Measurements from ENCODE around the gene MRPL36.
"Not testable (repeated sequence)": the region's sequence is repeated elsewhere in the genome, so short reads cannot be mapped to it uniquely, and the experiment has no call there.

The MRPL36 gene

GRCh38 chr5:1844708-1845436 lies 45.2 kb upstream of the MRPL36 start:
- Mint-ChIP-seq H3K9me3 (no peaks in the 10 kb centered on the region), H3K27me3 (ENCODE audit: low read depth, poor library complexity) (peaks cover 34% of the 10 kb centered on the region), H3K4me3 (no peak overlapping the region), H3K4me1 (peaks cover 35% of the 10 kb centered on the region), H3K27ac (no peak overlapping the region), H3K36me3 (ENCODE audit: low read depth) (no peaks in the 10 kb centered on the region)
- no peak for DNase-seq
- TF ChIP-seq CTCF (IDR thresholded peaks at IDR 0.05) = no peak

DNA sequence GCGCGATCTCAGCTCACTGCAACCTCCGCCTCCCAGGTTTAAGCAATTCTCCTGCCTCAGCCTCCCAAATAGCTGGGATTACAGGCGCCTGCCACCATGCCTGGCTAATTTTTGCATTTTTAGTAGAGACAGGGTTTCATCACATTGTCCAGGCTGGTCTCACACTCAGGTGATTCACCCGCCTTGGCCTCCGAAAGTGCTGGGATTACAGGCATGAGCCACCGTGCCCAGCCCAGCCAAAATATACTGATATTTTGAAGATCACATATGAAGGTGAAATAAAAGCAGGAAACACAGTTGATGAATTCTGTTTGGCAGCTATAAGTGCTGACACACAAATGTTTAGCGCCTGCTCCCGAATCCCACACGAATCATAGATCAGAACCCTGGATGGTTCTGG lies 44.1 kb upstream of the MRPL36 start:
- not testable (repeated sequence) for H3K36me3 Mint-ChIP-seq (ENCODE audit: low read depth); DNase-seq; H3K27ac Mint-ChIP-seq; H3K9me3 Mint-ChIP-seq; H3K4me3 Mint-ChIP-seq
- Mint-ChIP-seq H3K4me1 (peaks cover 34% of the 10 kb centered on the region), H3K27me3 (ENCODE audit: low read depth, poor library complexity) (peaks cover 27% of the 10 kb centered on the region)

DNA sequence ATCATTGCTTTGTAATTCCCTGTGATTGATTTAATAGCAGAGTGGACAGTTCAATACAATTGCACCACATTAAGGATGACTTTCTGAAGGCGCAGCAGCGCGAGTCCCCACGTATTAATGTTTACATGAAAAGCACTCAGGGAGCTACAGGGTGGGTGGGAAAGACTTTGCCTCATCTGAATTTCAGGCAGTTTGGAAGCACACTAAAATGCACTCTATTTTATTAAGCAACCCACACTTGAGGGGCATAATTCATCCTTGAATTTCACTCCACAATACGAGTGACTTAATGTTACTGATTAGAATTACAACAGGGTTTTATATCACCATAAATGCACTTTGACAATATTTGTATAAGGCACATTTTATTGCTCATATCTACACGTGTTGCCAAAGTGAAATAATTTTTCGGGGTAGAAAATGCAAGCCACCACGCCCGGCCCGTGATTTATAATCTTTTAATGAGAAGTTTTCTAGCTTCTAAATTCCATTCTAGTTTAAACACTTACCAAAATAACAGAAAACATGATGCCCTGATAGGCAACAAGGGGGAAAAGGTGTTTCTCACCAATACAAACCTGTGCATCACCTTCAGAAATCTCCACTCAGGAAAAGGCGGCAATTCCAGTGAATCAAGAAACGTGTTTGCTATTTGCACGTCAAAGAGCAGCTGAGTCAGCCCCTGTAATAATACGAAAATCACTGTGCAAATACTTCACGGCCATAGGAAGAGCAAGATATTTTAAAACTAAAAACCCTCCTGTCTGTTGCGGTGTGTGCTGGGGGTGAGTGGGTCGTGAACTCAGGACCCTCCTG lies 42.6 kb upstream of the MRPL36 start:
- TF ChIP-seq CTCF (IDR thresholded peaks at IDR 0.05) = no peak
- Mint-ChIP-seq H3K4me3 (no peak overlapping the region), H3K36me3 (ENCODE audit: low read depth) (no peaks in the 10 kb centered on the region), H3K9me3 (no peaks in the 10 kb centered on the region), H3K4me1 (peaks cover 37% of the 10 kb centered on the region), H3K27me3 (ENCODE audit: low read depth, poor library complexity) (peaks cover 17% of the 10 kb centered on the region), H3K27ac (no peak overlapping the region)
- no peak for DNase-seq

GRCh38 chr5:1840741-1841521 lies 41.3 kb upstream of the MRPL36 start:
- peak; percentile 75 for DNase-seq
- H3K27ac Mint-ChIP-seq = no peak overlapping the region

DNA sequence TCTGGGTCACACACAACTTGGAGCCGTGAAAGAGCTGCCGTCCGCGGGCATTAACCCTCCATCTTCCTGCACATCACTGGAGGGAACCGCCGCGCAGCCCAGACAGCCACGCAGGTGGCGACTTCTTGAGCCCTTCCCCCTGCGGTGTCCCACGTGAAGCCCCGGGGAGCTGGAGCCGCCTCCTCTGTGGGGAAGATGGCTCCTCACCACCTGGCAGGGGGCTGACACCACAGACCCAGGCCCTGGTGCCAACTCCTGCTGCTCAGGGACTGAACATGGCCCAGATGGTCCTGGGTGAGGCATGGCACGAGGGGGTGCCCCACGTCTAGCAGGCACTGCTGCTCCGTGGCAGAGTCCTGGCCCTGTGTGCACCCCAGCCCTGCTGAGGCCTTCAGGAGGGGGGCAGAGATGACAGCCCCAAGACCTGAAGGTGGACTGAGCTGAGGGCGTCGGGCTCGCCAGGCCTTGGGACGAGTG lies 40.5 kb upstream of the MRPL36 start:
- peaks cover 21% of the 10 kb centered on the region for H3K27me3 Mint-ChIP-seq (ENCODE audit: low read depth, poor library complexity)
- no peak overlapping the region for H3K4me3 Mint-ChIP-seq
- H3K9me3 Mint-ChIP-seq = no peaks in the 10 kb centered on the region
- peaks cover 36% of the 10 kb centered on the region for H3K4me1 Mint-ChIP-seq
- DNase-seq = no peak
- TF ChIP-seq CTCF (IDR thresholded peaks at IDR 0.05) = no peak
- H3K36me3 Mint-ChIP-seq (ENCODE audit: low read depth) = no peaks in the 10 kb centered on the region
- no peak overlapping the region for H3K27ac Mint-ChIP-seq

More at GRCh38 chr5:1840741-1841521, 41.3 kb upstream of the MRPL36 start:
- TF ChIP-seq CTCF (IDR thresholded peaks at IDR 0.05) = no peak
- Mint-ChIP-seq H3K9me3 (no peaks in the 10 kb centered on the region), H3K4me1 (peaks cover 35% of the 10 kb centered on the region), H3K27me3 (ENCODE audit: low read depth, poor library complexity) (peaks cover 15% of the 10 kb centered on the region), H3K4me3 (no peak overlapping the region), H3K36me3 (ENCODE audit: low read depth) (no peaks in the 10 kb centered on the region)

DNA sequence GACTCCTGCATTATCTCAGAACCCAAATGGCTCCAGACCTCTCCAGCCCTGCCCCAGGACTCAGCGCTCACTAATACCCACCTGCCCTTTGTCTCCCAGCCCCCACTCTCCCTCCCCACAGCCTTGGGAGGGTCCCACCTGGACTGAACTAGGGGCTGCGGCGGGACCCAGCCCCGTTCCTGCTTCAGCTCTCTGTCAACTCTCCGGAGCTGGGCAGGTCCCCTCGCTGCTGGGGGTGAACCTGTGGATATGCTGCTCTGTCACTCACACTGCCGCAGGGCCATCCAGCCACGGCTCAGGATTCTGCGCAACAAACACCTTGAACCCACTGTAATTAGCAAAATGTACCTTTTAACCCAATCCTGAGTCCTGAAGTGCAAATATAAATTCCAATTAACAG lies 38.4 kb upstream of the MRPL36 start:
- Mint-ChIP-seq H3K36me3 (ENCODE audit: low read depth) (no peaks in the 10 kb centered on the region), H3K27me3 (ENCODE audit: low read depth, poor library complexity) (peaks cover 29% of the 10 kb centered on the region), H3K4me3 (no peak overlapping the region), H3K9me3 (no peaks in the 10 kb centered on the region), H3K27ac (no peak overlapping the region), H3K4me1 (peaks cover 48% of the 10 kb centered on the region)
- DNase-seq = no peak
- no peak for TF ChIP-seq CTCF (IDR thresholded peaks at IDR 0.05)
